ENCODE results near the gene NCSTN.

- TF ChIP-seq CTCF (IDR thresholded peaks at IDR 0.05; ENCODE audit: poor library complexity) (no peak), EZH2phosphoT487 (IDR thresholded peaks at IDR 0.05; ENCODE audit: low read depth, severe bottlenecking, unreplicated experiment) (no peak), EZH2 (IDR thresholded peaks at IDR 0.05; ENCODE audit: borderline replicate concordance) (no peak)
These were observed 13.1 kb upstream of the NCSTN start for GRCh38 chr1:160330119-160330518.

Measured in hepatocyte (in vitro differentiated cells).